SK-N-SH (cell line): ENCODE results near the gene TRHDE. TPM values are rescaled to one million over a fixed set of nuclear protein-coding genes. Genes with fewer than 3 reads are reported as not detected.

ENCODE experiments used
- CTCF ChIA-PET: fragments of 300-600, 350-600 bp; formaldehyde crosslinking; extraction: SDS; loops from one replicate; lab custom pipeline; 2021; lab: Yijun Ruan, JAX
- POLR2A ChIA-PET: fragments of 350-600 bp; sonication (Branson Sonifier 250); formaldehyde crosslinking; extraction: SDS; loops from one replicate; lab custom pipeline; 2020; ENCODE audit warnings: antibody characterized with exemption, inconsistent platforms; lab: Yijun Ruan, JAX
- DNase-seq: peaks from one replicate; pipeline ENCODE4 v3.0.0; 2012
- H2AFZ ChIP-seq: fragments of 200-600 bp; sonication (generic); 2 replicates; pipeline ENCODE4 v1.8.1; 2016; ENCODE audit warnings: antibody characterized with exemption, mild to moderate bottlenecking, low read depth
- H3F3A ChIP-seq: fragments of 200-600 bp; sonication (generic); replicated peaks from 2 replicates; pipeline ENCODE3; 2016; ENCODE audit warnings: antibody characterized with exemption, mild to moderate bottlenecking; ENCODE audit not compliant: insufficient read depth
- H3K27ac ChIP-seq, 2 experiments: fragments of 200-500 bp in 1 of 2; fragments of 200-600 bp in 1 of 2; sonication (Bioruptor generic) in 1 of 2; sonication (generic), shearing (Covaris generic) in 1 of 2; 2 replicates each; pipeline versions ENCODE4 v1.5.1 to v1.6.1; 2014 to 2016; ENCODE audit warnings: low read depth in 2 of 2, inconsistent platforms in 1 of 2, low read length in 1 of 2, mild to moderate bottlenecking in 1 of 2, mixed read lengths in 1 of 2
- H3K27me3 ChIP-seq: fragments of 200-600 bp; sonication (generic), shearing (Covaris generic); 2 replicates; pipeline ENCODE4 v1.6.1; 2016; ENCODE audit warnings: mixed run types; ENCODE audit not compliant: insufficient read depth
- H3K36me3 ChIP-seq, 2 experiments: fragments of 200-500 bp in 1 of 2; fragments of 200-600 bp in 1 of 2; sonication (Bioruptor generic) in 1 of 2; sonication (generic) in 1 of 2; replicated peaks in 1 of 2; 2 replicates each; pipeline versions ENCODE3 to v1.5.1; 2014 to 2016; ENCODE audit warnings: low read length in 1 of 2, mild to moderate bottlenecking in 1 of 2; ENCODE audit not compliant: insufficient read depth in 2 of 2, control insufficient read depth in 1 of 2
- H3K4me1 ChIP-seq, 2 experiments: fragments of 200-500 bp in 1 of 2; fragments of 200-600 bp in 1 of 2; sonication (Bioruptor generic) in 1 of 2; sonication (generic), shearing (Covaris generic) in 1 of 2; 2 replicates each; pipeline versions ENCODE4 v1.5.1 to v1.6.1; 2014 to 2016; ENCODE audit warnings: low read depth in 1 of 2, low read length in 1 of 2, mixed run types in 1 of 2; ENCODE audit not compliant: insufficient read depth in 2 of 2, control insufficient read depth in 1 of 2
- H3K4me2 ChIP-seq: fragments of 200-600 bp; sonication (generic), shearing (Covaris generic); 2 replicates; pipeline ENCODE4 v1.6.1; 2017; ENCODE audit warnings: mixed run types
- H3K4me3 ChIP-seq, 2 experiments: fragments of 200-500 bp in 1 of 2; fragments of 200-600 bp in 1 of 2; sonication (Bioruptor generic) in 1 of 2; sonication (generic), shearing (Covaris generic) in 1 of 2; 2 replicates each; pipeline versions ENCODE4 v1.5.1 to v1.8.1; 2014 to 2016; ENCODE audit warnings: low read depth in 2 of 2, inconsistent platforms in 1 of 2, low read length in 1 of 2, mild to moderate bottlenecking in 1 of 2, mixed read lengths in 1 of 2, moderate library complexity in 1 of 2
- H3K79me2 ChIP-seq: fragments of 200-600 bp; sonication (generic); 2 replicates; pipeline ENCODE4 v1.8.1; 2017; ENCODE audit warnings: mild to moderate bottlenecking; ENCODE audit not compliant: insufficient read depth
- H3K9ac ChIP-seq: fragments of 200-600 bp; sonication (generic); 2 replicates; pipeline ENCODE4 v1.6.1; 2017; ENCODE audit warnings: mixed run types
- H3K9me2 ChIP-seq: fragments of 200-600 bp; sonication (generic); 2 replicates; pipeline ENCODE4 v1.6.1; 2017; ENCODE audit warnings: mixed run types
- H3K9me3 ChIP-seq: fragments of 200-600 bp; sonication (generic); 2 replicates; pipeline ENCODE4 v1.6.1; 2017; ENCODE audit warnings: mixed run types, mild to moderate bottlenecking, moderate library complexity
- H4K20me1 ChIP-seq: fragments of 200-600 bp; sonication (generic); 2 replicates; pipeline ENCODE4 v1.6.1; 2017; ENCODE audit warnings: mild to moderate bottlenecking, mixed run types; ENCODE audit not compliant: insufficient read depth
- CHD2 ChIP-seq: fragments of 150-350 bp; IDR thresholded peaks from 2 replicates; pipeline ENCODE4 v1.6.1; 2018; ENCODE audit warnings: low read length; ENCODE audit not compliant: partially characterized antibody
- ELF1 ChIP-seq: IDR thresholded peaks from 2 replicates; pipeline ENCODE4 v1.4.0; 2012
- FOXM1 ChIP-seq: IDR thresholded peaks from 2 replicates; pipeline ENCODE4 v1.4.0; 2012; ENCODE audit warnings: low read depth, mild to moderate bottlenecking
- JUND ChIP-seq: IDR thresholded peaks from 2 replicates; pipeline ENCODE4 v1.4.0; 2012
- MXI1 ChIP-seq: IDR thresholded peaks from 2 replicates; pipeline ENCODE4 v1.6.1; 2012; ENCODE audit warnings: mild to moderate bottlenecking, low read depth, low read length, improper control_type of control experiment
- POLR2AphosphoS5 ChIP-seq: IDR thresholded peaks from 2 replicates; pipeline ENCODE4 v1.6.1; 2012; ENCODE audit warnings: low read depth, low read length
- RAD21 ChIP-seq: IDR thresholded peaks from 2 replicates; pipeline ENCODE4 v1.6.1; 2012; ENCODE audit warnings: mild to moderate bottlenecking, low read length
- RCOR1 ChIP-seq: fragments of 150-350 bp; IDR thresholded peaks from 2 replicates; pipeline ENCODE4 v1.6.1; 2017; ENCODE audit warnings: antibody characterized with exemption, low read length
- SMC3 ChIP-seq: IDR thresholded peaks from 2 replicates; pipeline ENCODE4 v1.6.1; 2012; ENCODE audit warnings: low read depth, low read length, improper control_type of control experiment
- TEAD4 ChIP-seq: IDR thresholded peaks from 2 replicates; pipeline ENCODE4 v1.4.0; 2012; ENCODE audit warnings: mild to moderate bottlenecking, borderline replicate concordance; ENCODE audit not compliant: insufficient read depth
- WGBS: methylation state at CpG from one replicate; pipeline ENCODE4 v1.1.6; 2017; ENCODE audit warnings: low lambda C conversion rate; 5-methylcytosine and 5-hydroxymethylcytosine counted together
- polyA plus RNA-seq, 3 experiments: library from polyadenylated mRNA; depleted of rRNA; stranded (reverse); fragments of >200 nt; gene quantifications; 2 replicates each; pipeline ENCODE4 v1.2.3, GENCODE V29; 2012
- TF ChIP-seq, protein P1 (sequence below): IDR thresholded peaks from 2 replicates; pipeline ENCODE4 v1.4.0; 2012; ENCODE audit warnings: low read depth, borderline replicate concordance
- TF ChIP-seq, protein P2 (sequence below): fragments of 150-350 bp; IDR thresholded peaks from 2 replicates; pipeline ENCODE4 v1.6.1; 2017; ENCODE audit warnings: antibody characterized with exemption, low read length, low read depth, borderline replicate concordance
- TF ChIP-seq, protein P3 (sequence below): IDR thresholded peaks from 2 replicates; pipeline ENCODE4 v1.4.0; 2012; ENCODE audit warnings: low read depth
- TF ChIP-seq, protein P4 (sequence below): fragments of 200-600 bp; sonication (generic); IDR thresholded peaks from 2 replicates; pipeline ENCODE4 v1.6.1; 2017; ENCODE audit warnings: antibody characterized with exemption, mild to moderate bottlenecking, moderate library complexity
- TF ChIP-seq, protein P5 (sequence below): IDR thresholded peaks from 2 replicates; pipeline ENCODE4 v1.6.1; 2012; ENCODE audit warnings: mild to moderate bottlenecking, low read depth, low read length, moderate library complexity

The TRHDE gene
- polyA plus RNA-seq, 1 of the 3 experiments (the other 2 are of a cell fraction), result 0.46 TPM

DNA sequence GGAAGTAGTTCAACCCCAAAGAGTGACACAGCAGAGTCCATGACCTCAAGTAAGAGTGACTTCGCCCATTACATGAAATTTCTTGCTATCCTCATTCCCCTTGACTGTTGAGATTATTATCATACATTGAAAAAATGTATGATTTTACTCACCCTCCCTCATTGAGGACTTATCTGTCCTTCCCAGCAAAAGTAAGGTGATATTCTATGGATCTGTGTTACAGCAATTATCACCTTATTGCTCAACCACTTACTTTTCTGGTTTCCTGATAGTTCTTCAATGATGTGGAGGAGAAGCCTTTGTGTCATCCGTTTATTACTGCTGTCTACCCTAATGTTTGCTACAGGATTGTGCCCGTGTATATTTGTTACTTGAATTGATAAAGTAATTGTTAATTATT lies 306.2 kb downstream of the TRHDE start:
- Histone ChIP-seq H3K79me2 (no peaks in the 10 kb centered on the region), H3K9me2 (0 out of 2 replicates have a peak, but pooled peaks cover 5% of the 10 kb centered on the region), H3K27ac (no peak overlapping the region), H3K4me1 (no peaks in the 10 kb centered on the region), H4K20me1 (no peaks in the 10 kb centered on the region), H2AFZ (no peak overlapping the region; the same call in 1 of the 2 replicates), H3K9ac (no peak overlapping the region), H3K4me2 (no peak overlapping the region), H3F3A (no peaks in the 10 kb centered on the region), H3K4me3 (no peak overlapping the region), H3K27me3 (no peaks in the 10 kb centered on the region), H3K9me3 (0 out of 2 replicates have a peak, but pooled peaks cover 3% of the 10 kb centered on the region), H3K36me3 (no peaks in the 10 kb centered on the region)
- ChIA-PET POLR2A (no interaction called here), CTCF (no interaction called here)
- no peak for DNase-seq
- WGBS, result 35% methylated on average over 3 of the region's 3 CpGs
- TF ChIP-seq, protein P1, sequence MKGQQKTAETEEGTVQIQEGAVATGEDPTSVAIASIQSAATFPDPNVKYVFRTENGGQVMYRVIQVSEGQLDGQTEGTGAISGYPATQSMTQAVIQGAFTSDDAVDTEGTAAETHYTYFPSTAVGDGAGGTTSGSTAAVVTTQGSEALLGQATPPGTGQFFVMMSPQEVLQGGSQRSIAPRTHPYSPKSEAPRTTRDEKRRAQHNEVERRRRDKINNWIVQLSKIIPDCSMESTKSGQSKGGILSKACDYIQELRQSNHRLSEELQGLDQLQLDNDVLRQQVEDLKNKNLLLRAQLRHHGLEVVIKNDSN, result no peak
- TF ChIP-seq RAD21 (no peak), ELF1 (no peak), POLR2AphosphoS5 (no peak), FOXM1 (no peak), TEAD4 (no peak), CHD2 (no peak), JUND (no peak), RCOR1 (no peak), SMC3 (no peak), MXI1 (no peak)
- TF ChIP-seq, protein P2, sequence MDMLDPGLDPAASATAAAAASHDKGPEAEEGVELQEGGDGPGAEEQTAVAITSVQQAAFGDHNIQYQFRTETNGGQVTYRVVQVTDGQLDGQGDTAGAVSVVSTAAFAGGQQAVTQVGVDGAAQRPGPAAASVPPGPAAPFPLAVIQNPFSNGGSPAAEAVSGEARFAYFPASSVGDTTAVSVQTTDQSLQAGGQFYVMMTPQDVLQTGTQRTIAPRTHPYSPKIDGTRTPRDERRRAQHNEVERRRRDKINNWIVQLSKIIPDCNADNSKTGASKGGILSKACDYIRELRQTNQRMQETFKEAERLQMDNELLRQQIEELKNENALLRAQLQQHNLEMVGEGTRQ, result no peak
- TF ChIP-seq, protein P3, sequence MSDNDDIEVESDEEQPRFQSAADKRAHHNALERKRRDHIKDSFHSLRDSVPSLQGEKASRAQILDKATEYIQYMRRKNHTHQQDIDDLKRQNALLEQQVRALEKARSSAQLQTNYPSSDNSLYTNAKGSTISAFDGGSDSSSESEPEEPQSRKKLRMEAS, result no peak
- TF ChIP-seq, protein P4, sequence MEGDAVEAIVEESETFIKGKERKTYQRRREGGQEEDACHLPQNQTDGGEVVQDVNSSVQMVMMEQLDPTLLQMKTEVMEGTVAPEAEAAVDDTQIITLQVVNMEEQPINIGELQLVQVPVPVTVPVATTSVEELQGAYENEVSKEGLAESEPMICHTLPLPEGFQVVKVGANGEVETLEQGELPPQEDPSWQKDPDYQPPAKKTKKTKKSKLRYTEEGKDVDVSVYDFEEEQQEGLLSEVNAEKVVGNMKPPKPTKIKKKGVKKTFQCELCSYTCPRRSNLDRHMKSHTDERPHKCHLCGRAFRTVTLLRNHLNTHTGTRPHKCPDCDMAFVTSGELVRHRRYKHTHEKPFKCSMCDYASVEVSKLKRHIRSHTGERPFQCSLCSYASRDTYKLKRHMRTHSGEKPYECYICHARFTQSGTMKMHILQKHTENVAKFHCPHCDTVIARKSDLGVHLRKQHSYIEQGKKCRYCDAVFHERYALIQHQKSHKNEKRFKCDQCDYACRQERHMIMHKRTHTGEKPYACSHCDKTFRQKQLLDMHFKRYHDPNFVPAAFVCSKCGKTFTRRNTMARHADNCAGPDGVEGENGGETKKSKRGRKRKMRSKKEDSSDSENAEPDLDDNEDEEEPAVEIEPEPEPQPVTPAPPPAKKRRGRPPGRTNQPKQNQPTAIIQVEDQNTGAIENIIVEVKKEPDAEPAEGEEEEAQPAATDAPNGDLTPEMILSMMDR, result no peak
- TF ChIP-seq, protein P5, sequence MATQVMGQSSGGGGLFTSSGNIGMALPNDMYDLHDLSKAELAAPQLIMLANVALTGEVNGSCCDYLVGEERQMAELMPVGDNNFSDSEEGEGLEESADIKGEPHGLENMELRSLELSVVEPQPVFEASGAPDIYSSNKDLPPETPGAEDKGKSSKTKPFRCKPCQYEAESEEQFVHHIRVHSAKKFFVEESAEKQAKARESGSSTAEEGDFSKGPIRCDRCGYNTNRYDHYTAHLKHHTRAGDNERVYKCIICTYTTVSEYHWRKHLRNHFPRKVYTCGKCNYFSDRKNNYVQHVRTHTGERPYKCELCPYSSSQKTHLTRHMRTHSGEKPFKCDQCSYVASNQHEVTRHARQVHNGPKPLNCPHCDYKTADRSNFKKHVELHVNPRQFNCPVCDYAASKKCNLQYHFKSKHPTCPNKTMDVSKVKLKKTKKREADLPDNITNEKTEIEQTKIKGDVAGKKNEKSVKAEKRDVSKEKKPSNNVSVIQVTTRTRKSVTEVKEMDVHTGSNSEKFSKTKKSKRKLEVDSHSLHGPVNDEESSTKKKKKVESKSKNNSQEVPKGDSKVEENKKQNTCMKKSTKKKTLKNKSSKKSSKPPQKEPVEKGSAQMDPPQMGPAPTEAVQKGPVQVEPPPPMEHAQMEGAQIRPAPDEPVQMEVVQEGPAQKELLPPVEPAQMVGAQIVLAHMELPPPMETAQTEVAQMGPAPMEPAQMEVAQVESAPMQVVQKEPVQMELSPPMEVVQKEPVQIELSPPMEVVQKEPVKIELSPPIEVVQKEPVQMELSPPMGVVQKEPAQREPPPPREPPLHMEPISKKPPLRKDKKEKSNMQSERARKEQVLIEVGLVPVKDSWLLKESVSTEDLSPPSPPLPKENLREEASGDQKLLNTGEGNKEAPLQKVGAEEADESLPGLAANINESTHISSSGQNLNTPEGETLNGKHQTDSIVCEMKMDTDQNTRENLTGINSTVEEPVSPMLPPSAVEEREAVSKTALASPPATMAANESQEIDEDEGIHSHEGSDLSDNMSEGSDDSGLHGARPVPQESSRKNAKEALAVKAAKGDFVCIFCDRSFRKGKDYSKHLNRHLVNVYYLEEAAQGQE, result no peak
- TF ChIP-seq, all 33 proteins: peak for 0
